Testis (tissue), 2 donors: ENCODE measurements around the gene MSI2.

Experiments used
- POLR2A ChIP-seq: fragments of 450-650 bp; IDR thresholded peaks from one replicate; pipeline ENCODE4 v1.6.1; 2017; ENCODE audit warnings: antibody characterized with exemption, mild to moderate bottlenecking, moderate library complexity
- TF ChIP-seq, protein P1 (sequence below), 3 experiments: fragments of 450-650 bp in 2 of 3; fragments of 200-600 bp in 1 of 3; sonication (generic) in 1 of 3; IDR thresholded peaks; one replicate each; pipeline ENCODE4 v1.5.1; 2016 to 2019; ENCODE audit warnings: antibody characterized with exemption in 3 of 3, mild to moderate bottlenecking in 2 of 3, moderate library complexity in 1 of 3

DNA sequence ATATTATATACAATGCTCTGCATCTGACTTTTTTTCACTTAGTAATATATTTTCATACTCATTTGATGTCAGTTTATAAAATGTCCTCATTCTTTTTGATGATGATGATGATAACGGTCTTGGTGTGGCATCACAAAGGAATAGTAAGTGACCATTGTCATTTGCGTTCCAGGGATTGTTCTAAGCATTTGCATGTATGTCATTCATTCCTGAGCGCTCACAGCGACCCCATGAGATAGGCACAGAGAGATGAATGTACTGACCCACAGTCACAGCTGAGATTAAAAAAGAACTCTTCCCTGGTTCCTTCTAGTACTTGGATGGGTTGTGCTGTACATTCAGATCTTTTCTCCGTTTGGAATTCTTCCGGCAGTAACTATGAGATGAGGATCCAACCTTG, 21.2 kb upstream of the MSI2 start:
- TF ChIP-seq POLR2A: no peak
- TF ChIP-seq, protein P1, sequence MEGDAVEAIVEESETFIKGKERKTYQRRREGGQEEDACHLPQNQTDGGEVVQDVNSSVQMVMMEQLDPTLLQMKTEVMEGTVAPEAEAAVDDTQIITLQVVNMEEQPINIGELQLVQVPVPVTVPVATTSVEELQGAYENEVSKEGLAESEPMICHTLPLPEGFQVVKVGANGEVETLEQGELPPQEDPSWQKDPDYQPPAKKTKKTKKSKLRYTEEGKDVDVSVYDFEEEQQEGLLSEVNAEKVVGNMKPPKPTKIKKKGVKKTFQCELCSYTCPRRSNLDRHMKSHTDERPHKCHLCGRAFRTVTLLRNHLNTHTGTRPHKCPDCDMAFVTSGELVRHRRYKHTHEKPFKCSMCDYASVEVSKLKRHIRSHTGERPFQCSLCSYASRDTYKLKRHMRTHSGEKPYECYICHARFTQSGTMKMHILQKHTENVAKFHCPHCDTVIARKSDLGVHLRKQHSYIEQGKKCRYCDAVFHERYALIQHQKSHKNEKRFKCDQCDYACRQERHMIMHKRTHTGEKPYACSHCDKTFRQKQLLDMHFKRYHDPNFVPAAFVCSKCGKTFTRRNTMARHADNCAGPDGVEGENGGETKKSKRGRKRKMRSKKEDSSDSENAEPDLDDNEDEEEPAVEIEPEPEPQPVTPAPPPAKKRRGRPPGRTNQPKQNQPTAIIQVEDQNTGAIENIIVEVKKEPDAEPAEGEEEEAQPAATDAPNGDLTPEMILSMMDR (IDR thresholded peaks at IDR 0.05): no peak
